Spleen (tissue), 11 donors: ENCODE measurements around the gene HCRTR2. TPM values are rescaled to one million over a fixed set of nuclear protein-coding genes. Genes with fewer than 3 reads are reported as not detected.
"Not testable (repeated sequence)": the region's sequence is repeated elsewhere in the genome, so short reads cannot be mapped to it uniquely, and the experiment has no call there.

Source experiments
- DNase-seq: peaks from one replicate; pipeline ENCODE4 v3.0.0-alpha.2; 2020
- H3K27ac ChIP-seq, 8 donors: fragments of 200-600 bp; sonication (generic) in 7 of 8; 1 replicate in 4 of 8; 2 replicates in 4 of 8; pipeline versions ENCODE4 v1.5.0 to v1.8.0; 2016 to 2021; ENCODE audit warnings: inconsistent platforms in 4 of 8, mild to moderate bottlenecking in 4 of 8, moderate library complexity in 1 of 8
- H3K27me3 ChIP-seq, 7 donors: fragments of 200-600 bp; sonication (generic) in 6 of 7; replicated peaks in 1 of 7; 1 replicate in 4 of 7; 2 replicates in 3 of 7; pipeline versions ENCODE4 v1.5.0 to v1.8.0; 2016 to 2021; ENCODE audit warnings: inconsistent platforms in 3 of 7, mild to moderate bottlenecking in 1 of 7
- H3K36me3 ChIP-seq, 6 donors: fragments of 200-600 bp; sonication (generic) in 5 of 6; 1 replicate in 4 of 6; 2 replicates in 2 of 6; pipeline versions ENCODE4 v1.5.0 to v1.8.0; 2016 to 2021; ENCODE audit warnings: inconsistent platforms in 2 of 6
- H3K4me1 ChIP-seq, 6 donors: fragments of 200-600 bp; sonication (generic) in 5 of 6; 1 replicate in 3 of 6; 2 replicates in 3 of 6; pipeline versions ENCODE4 v1.5.0 to v1.8.0; 2016 to 2021; ENCODE audit warnings: inconsistent platforms in 3 of 6
- H3K4me3 ChIP-seq, 8 donors: fragments of 200-600 bp; sonication (generic) in 7 of 8; 1 replicate in 4 of 8; 2 replicates in 4 of 8; pipeline versions ENCODE4 v1.5.0 to v1.8.0; 2016 to 2021; ENCODE audit warnings: inconsistent platforms in 4 of 8, mild to moderate bottlenecking in 4 of 8, moderate library complexity in 2 of 8
- H3K9me3 ChIP-seq, 8 donors: fragments of 200-600 bp; sonication (generic) in 7 of 8; 1 replicate in 4 of 8; 2 replicates in 4 of 8; pipeline versions ENCODE4 v1.5.0 to v1.8.0; 2016 to 2021; ENCODE audit warnings: inconsistent platforms in 4 of 8
- CTCF ChIP-seq, 11 experiments: fragments of 200-600 bp in 7 of 11; fragments of 450-650 bp in 4 of 11; sonication (generic) in 4 of 11; IDR thresholded peaks in 8 of 11; conservative IDR thresholded peaks in 3 of 11; 1 replicate in 7 of 11; 2 replicates in 4 of 11; pipeline versions ENCODE4 v1.4.0 to v1.8.0; 2016 to 2021; ENCODE audit warnings: antibody characterized with exemption in 11 of 11, inconsistent platforms in 4 of 11, mild to moderate bottlenecking in 1 of 11
- POLR2A ChIP-seq, 3 donors: fragments of 450-650 bp; IDR thresholded peaks; one replicate each; pipeline ENCODE4 v1.5.1; 2017; ENCODE audit warnings: antibody characterized with exemption in 3 of 3, mild to moderate bottlenecking in 1 of 3
- POLR2AphosphoS5 ChIP-seq, 3 donors: sonication (generic); formaldehyde crosslinking; IDR thresholded peaks; one replicate each; pipeline ENCODE4 v1.5.1; 2017; ENCODE audit warnings: antibody characterized with exemption in 3 of 3
- WGBS, 5 donors: extraction: QIAGEN DNeasy Blood & Tissue Kit in 3 of 5; methylation state at CpG; one replicate each; pipeline versions ENCODE4 v1.1.5 to v1.1.7; 2013 to 2018; 5-methylcytosine and 5-hydroxymethylcytosine counted together
- intact Hi-C: fragments of 100-400 bp; cut with DNase I; formaldehyde crosslinking; loops from one replicate; pipeline ENCODE4 v1.15.0; 2023; ENCODE audit warnings: low total_unique reads
- polyA plus RNA-seq, 3 donors: library from polyadenylated mRNA; stranded (reverse); fragments of 200-250 nt; gene quantifications; one replicate each; pipeline ENCODE4 v1.2.1, GENCODE V29; 2013
- total RNA-seq, 7 donors: library from RNA; depleted of rRNA in 3 of 7; stranded (reverse); fragments of >200 nt in 3 of 7; fragmentation: NEBNext Ultra II Directional in 4 of 7; extraction: Animal tissue kit (Norgen Biotek cat#: 25700) in 4 of 7; gene quantifications; one replicate each; pipeline versions ENCODE4 v1.1.0 to v1.2.1, GENCODE V29; 2016 to 2021
- donor health status: healthy with polysubstance abuse.
- donor health status: DM: no; HTN: no; CAD: no; lungs with moderate emphysema.
- donor health status: DM: no; HTN: no; CAD: no.
- donor health status: Bipolar disorder and iron deficiency.
- donor health status: healthy.
- donor health status: DM: no; HTN: no; CAD: no.
- donor health status: DM: yes; HTN: yes; CAD: no.

HCRTR2 gene
- total and polyA plus RNA-seq, 10 donors: not detected

- intact Hi-C loops: no loop called here
- 74 to 87% (median 81%) methylated on average over 4 of the region's 4 CpGs for WGBS, 5 donors
- no peaks in the 10 kb centered on the region for H3K27me3 ChIP-seq
Measured at GRCh38 chr6:55137929-55138693, 36.2 kb upstream of the HCRTR2 start.

DNA sequence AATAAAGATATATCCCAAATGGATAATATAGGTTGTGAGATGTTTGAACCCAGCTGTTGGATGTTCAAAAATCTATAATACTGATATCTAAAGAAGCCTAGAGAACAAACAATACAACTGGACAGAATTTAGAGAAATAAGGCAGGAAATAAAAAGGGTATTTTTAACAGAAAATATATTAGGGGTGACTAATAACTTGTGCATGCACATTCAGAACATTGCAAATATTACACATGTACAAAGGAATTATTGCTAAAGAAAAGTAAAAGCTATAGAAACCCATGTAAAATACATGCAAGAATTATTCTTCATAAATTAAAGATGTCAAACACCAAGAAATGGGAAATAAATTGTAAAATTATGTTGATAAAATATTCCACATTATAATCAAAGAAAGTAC lies 32.7 kb upstream of the HCRTR2 start:
- intact Hi-C loops: no loop called here

More at GRCh38 chr6:55137929-55138693, 36.2 kb upstream of the HCRTR2 start:
- no peaks in the 10 kb centered on the region for H3K36me3 ChIP-seq
- H3K4me1 ChIP-seq: no peaks in the 10 kb centered on the region
- no peaks in the 10 kb centered on the region for H3K9me3 ChIP-seq
- TF ChIP-seq POLR2A (IDR thresholded peaks at IDR 0.05): no peak
- TF ChIP-seq POLR2AphosphoS5 (IDR thresholded peaks at IDR 0.05): no peak
- no peak for TF ChIP-seq CTCF (IDR thresholded peaks at IDR 0.05 in 8 of 11, conservative IDR thresholded peaks at IDR 0.05 in 3 of 11)
- no peak overlapping the region for H3K4me3 ChIP-seq
- DNase-seq: no peak
- H3K27ac ChIP-seq: no peak overlapping the region

GRCh38 chr6:55142610-55143009 lies 31.7 kb upstream of the HCRTR2 start:
- no peak for TF ChIP-seq POLR2AphosphoS5 (IDR thresholded peaks at IDR 0.05)
- no peak for TF ChIP-seq POLR2A (IDR thresholded peaks at IDR 0.05)
- H3K4me1 ChIP-seq: no peaks in the 10 kb centered on the region
- no peaks in the 10 kb centered on the region for H3K27me3 ChIP-seq
- 44 to 83% (median 78%) methylated on average over 2 of the region's 2 CpGs for WGBS, 5 donors
- peaks cover 0 to 10% (median 0%) of the 10 kb centered on the region in 8 donors for H3K9me3 ChIP-seq
- intact Hi-C loops: no loop called here
- H3K36me3 ChIP-seq: no peaks in the 10 kb centered on the region
- H3K4me3 ChIP-seq: no peak overlapping the region
- H3K27ac ChIP-seq: no peak overlapping the region
- DNase-seq: no peak

More for the DNA sequence above, 32.7 kb upstream of the HCRTR2 start:
- no peaks in the 10 kb centered on the region for H3K36me3 ChIP-seq
- peaks cover 0 to 10% (median 0%) of the 10 kb centered on the region in 8 donors for H3K9me3 ChIP-seq
- no peaks in the 10 kb centered on the region for H3K27me3 ChIP-seq
- no peak overlapping the region for H3K4me3 ChIP-seq
- no peak for TF ChIP-seq CTCF (IDR thresholded peaks at IDR 0.05 in 8 of 11, conservative IDR thresholded peaks at IDR 0.05 in 3 of 11)
- TF ChIP-seq POLR2A (IDR thresholded peaks at IDR 0.05): no peak
- TF ChIP-seq POLR2AphosphoS5 (IDR thresholded peaks at IDR 0.05): no peak
- no peak overlapping the region for H3K27ac ChIP-seq
- DNase-seq: no peak
- H3K4me1 ChIP-seq: no peaks in the 10 kb centered on the region

GRCh38 chr6:55153284-55153683 lies 21.0 kb upstream of the HCRTR2 start:
- 33 to 85% (median 57%) methylated on average over 1 of the region's 1 CpG for WGBS, 5 donors
- Histone ChIP-seq H3K27me3 (no peaks in the 10 kb centered on the region), H3K27ac (no peak overlapping the region), H3K4me1 (no peaks in the 10 kb centered on the region), H3K9me3 (peaks cover 0 to 37% (median 10%) of the 10 kb centered on the region in 8 donors), H3K36me3 (no peaks in the 10 kb centered on the region), H3K4me3 (no peak overlapping the region)
- no peak for DNase-seq
- intact Hi-C loops: no loop called here
- TF ChIP-seq CTCF (IDR thresholded peaks at IDR 0.05 in 8 of 11, conservative IDR thresholded peaks at IDR 0.05 in 3 of 11) (no peak), POLR2A (IDR thresholded peaks at IDR 0.05) (no peak), POLR2AphosphoS5 (IDR thresholded peaks at IDR 0.05) (no peak)

DNA sequence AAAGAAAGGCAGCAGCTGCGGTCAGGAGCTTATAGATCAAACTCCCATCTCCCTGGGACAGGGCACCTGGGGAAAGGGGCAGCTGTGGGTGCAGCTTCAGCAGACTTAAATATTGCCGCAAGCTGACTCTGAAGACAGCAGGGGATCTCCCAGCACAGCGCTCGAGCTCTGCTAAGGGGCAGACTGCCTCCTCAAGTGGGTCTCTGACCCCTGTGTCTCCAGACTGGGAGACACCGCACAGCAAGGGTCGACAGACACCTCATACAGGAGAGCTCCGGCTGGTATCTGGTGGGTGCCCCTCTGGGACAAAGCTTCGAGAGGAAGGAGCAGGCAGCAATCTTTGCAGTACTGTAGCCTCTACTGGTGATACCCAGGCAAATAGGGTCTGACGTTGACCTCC lies 15.5 kb upstream of the HCRTR2 start:
- H3K27ac ChIP-seq, H3K36me3 ChIP-seq, intact Hi-C loops, H3K4me3 ChIP-seq, H3K27me3 ChIP-seq, H3K4me1 ChIP-seq: not testable (repeated sequence)
- H3K9me3 ChIP-seq: peaks cover 0 to 64% (median 10%) of the 10 kb centered on the region in 8 donors
- 80 to 95% (median 90%) methylated on average over 8 to 9 of the region's 9 CpGs for WGBS, 5 donors
- peak; percentile 49 for DNase-seq
